Astrocyte (in vitro differentiated cells and primary cell): Measurements from ENCODE around the gene LRRC7. TPM values are rescaled to one million over a fixed set of nuclear protein-coding genes. Genes with fewer than 3 reads are reported as not detected.

ENCODE experiments used
- DNase-seq: peaks from one replicate; pipeline ENCODE4 v3.0.0-alpha.2; 2010; ENCODE audit warnings: low read depth
- FAIRE-seq: peaks from 2 replicates; lab custom pipeline; 2011; peaks lifted over from hg19 to GRCh38; lab: Jason Lieb, UNC
- H2AFZ ChIP-seq: 2 replicates; pipeline ENCODE4 v1.6.0; 2012; ENCODE audit warnings: low read depth, low read length, inconsistent platforms
- H3K27ac ChIP-seq: 2 replicates; pipeline ENCODE4 v1.5.1; 2011; ENCODE audit warnings: low read depth, low read length, inconsistent platforms
- H3K27me3 ChIP-seq: 2 replicates; pipeline ENCODE4 v1.6.0; 2011; ENCODE audit warnings: low read length, inconsistent platforms; ENCODE audit not compliant: insufficient read depth
- H3K36me3 ChIP-seq: 2 replicates; pipeline ENCODE4 v1.5.1; 2011; ENCODE audit warnings: low read length, inconsistent platforms; ENCODE audit not compliant: insufficient read depth
- H3K4me1 ChIP-seq: 2 replicates; pipeline ENCODE4 v1.5.1; 2011; ENCODE audit warnings: low read length, inconsistent platforms; ENCODE audit not compliant: insufficient read depth
- H3K4me2 ChIP-seq: 2 replicates; pipeline ENCODE4 v1.6.0; 2012; ENCODE audit warnings: low read length, inconsistent platforms
- H3K4me3 ChIP-seq: 2 replicates; pipeline ENCODE4 v1.5.1; 2011; ENCODE audit warnings: low read depth, mild to moderate bottlenecking, low read length, inconsistent platforms; ENCODE audit not compliant: insufficient read depth
- H3K79me2 ChIP-seq: 2 replicates; pipeline ENCODE4 v1.6.0; 2012; ENCODE audit warnings: mild to moderate bottlenecking, low read length, inconsistent platforms; ENCODE audit not compliant: insufficient read depth
- H3K9ac ChIP-seq: 2 replicates; pipeline ENCODE4 v1.6.0; 2012; ENCODE audit warnings: mild to moderate bottlenecking, low read length, inconsistent platforms
- H3K9me3 ChIP-seq: 2 replicates; pipeline ENCODE4 v1.5.1; 2012; ENCODE audit warnings: low read depth, mild to moderate bottlenecking, low read length, inconsistent platforms; ENCODE audit not compliant: insufficient read depth
- H4K20me1 ChIP-seq: 2 replicates; pipeline ENCODE4 v1.6.0; 2012; ENCODE audit warnings: low read length, inconsistent platforms; ENCODE audit not compliant: insufficient read depth
- H3K27ac Mint-ChIP-seq: one replicate; pipeline ENCODE4 v1.8.0; 2021; ENCODE audit warnings: mild to moderate bottlenecking, mixed read lengths; ENCODE audit not compliant: unreplicated experiment
- H3K27me3 Mint-ChIP-seq: one replicate; pipeline ENCODE4 v1.8.0; 2021; ENCODE audit warnings: low read depth, mixed read lengths; ENCODE audit not compliant: unreplicated experiment
- H3K36me3 Mint-ChIP-seq: one replicate; pipeline ENCODE4 v1.8.0; 2021; ENCODE audit warnings: low read depth, mixed read lengths; ENCODE audit not compliant: unreplicated experiment
- H3K4me1 Mint-ChIP-seq: one replicate; pipeline ENCODE4 v1.8.0; 2021; ENCODE audit warnings: low read depth, mixed read lengths; ENCODE audit not compliant: unreplicated experiment
- H3K4me3 Mint-ChIP-seq: one replicate; pipeline ENCODE4 v1.8.0; 2021; ENCODE audit warnings: mild to moderate bottlenecking, moderate library complexity, mixed read lengths; ENCODE audit not compliant: unreplicated experiment
- H3K9me3 Mint-ChIP-seq: one replicate; pipeline ENCODE4 v1.8.0; 2021; ENCODE audit warnings: mild to moderate bottlenecking, mixed read lengths; ENCODE audit not compliant: unreplicated experiment
- EZH2 ChIP-seq: IDR thresholded peaks from 2 replicates; pipeline ENCODE4 v1.6.1; 2012; ENCODE audit warnings: mild to moderate bottlenecking, low read length, inconsistent platforms; ENCODE audit not compliant: insufficient read depth
- total RNA-seq: library from RNA; stranded (reverse); gene quantifications from 2 replicates; pipeline ENCODE4 v1.2.1, GENCODE V29; 2021
- TF ChIP-seq, protein P1 (sequence below): IDR thresholded peaks from 2 replicates; pipeline ENCODE4 v1.5.1; 2011; ENCODE audit warnings: low read depth, mild to moderate bottlenecking, inconsistent platforms, low read length, moderate library complexity; ENCODE audit not compliant: insufficient read depth

The LRRC7 gene
- total RNA-seq, 1 donor from 2014 or later = 0.27 TPM

DNA sequence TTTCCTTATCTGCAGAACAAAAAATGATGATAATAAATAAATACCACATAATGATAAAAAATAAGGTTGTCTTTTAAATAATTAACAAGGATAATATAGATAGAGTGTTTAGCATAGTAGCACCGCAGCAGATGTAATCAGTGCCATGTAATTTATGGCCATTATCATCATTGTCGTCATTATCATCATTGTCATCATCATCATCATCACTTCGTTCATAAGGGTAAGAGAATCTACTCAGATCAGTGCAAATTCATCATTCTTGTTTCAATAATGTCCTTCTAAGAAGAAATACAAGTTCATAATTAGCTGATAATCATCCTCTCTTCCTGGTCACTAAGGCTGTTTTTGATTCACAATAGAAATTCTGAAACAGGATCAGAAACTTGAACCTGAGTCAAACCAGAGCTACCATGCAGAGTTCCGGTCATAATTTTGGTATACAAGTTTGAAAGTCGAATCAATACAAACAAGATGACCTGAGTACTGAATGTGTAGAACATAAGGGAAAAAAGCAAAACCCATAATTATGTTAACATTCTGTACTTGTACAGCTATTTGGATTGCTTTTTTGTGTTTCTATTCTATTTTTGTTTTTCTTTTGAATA is 465.6 kb downstream of the LRRC7 start:
- no peaks in the 10 kb centered on the region for H3K36me3 ChIP-seq
- H3K9me3 ChIP-seq = no peaks in the 10 kb centered on the region
- no peak overlapping the region for H3K4me3 Mint-ChIP-seq
- no peak for TF ChIP-seq EZH2
- TF ChIP-seq, protein P1, sequence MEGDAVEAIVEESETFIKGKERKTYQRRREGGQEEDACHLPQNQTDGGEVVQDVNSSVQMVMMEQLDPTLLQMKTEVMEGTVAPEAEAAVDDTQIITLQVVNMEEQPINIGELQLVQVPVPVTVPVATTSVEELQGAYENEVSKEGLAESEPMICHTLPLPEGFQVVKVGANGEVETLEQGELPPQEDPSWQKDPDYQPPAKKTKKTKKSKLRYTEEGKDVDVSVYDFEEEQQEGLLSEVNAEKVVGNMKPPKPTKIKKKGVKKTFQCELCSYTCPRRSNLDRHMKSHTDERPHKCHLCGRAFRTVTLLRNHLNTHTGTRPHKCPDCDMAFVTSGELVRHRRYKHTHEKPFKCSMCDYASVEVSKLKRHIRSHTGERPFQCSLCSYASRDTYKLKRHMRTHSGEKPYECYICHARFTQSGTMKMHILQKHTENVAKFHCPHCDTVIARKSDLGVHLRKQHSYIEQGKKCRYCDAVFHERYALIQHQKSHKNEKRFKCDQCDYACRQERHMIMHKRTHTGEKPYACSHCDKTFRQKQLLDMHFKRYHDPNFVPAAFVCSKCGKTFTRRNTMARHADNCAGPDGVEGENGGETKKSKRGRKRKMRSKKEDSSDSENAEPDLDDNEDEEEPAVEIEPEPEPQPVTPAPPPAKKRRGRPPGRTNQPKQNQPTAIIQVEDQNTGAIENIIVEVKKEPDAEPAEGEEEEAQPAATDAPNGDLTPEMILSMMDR = no peak
- no peak for DNase-seq
- peaks cover 8% of the 10 kb centered on the region for H3K4me1 Mint-ChIP-seq
- no peak overlapping the region for H3K27ac Mint-ChIP-seq
- H2AFZ ChIP-seq = no peak overlapping the region
- H3K9me3 Mint-ChIP-seq = peaks cover 3% of the 10 kb centered on the region
- no peaks in the 10 kb centered on the region for H3K27me3 ChIP-seq
- no peak for FAIRE-seq
- no peaks in the 10 kb centered on the region for H3K27me3 Mint-ChIP-seq
- H3K4me1 ChIP-seq = no peaks in the 10 kb centered on the region
- H3K36me3 Mint-ChIP-seq = peaks cover 2% of the 10 kb centered on the region
- no peaks in the 10 kb centered on the region for H4K20me1 ChIP-seq
- H3K27ac ChIP-seq = no peak overlapping the region
- no peak overlapping the region for H3K4me2 ChIP-seq
- H3K9ac ChIP-seq = no peak overlapping the region
- H3K4me3 ChIP-seq = no peak overlapping the region
- H3K79me2 ChIP-seq = no peaks in the 10 kb centered on the region

DNA sequence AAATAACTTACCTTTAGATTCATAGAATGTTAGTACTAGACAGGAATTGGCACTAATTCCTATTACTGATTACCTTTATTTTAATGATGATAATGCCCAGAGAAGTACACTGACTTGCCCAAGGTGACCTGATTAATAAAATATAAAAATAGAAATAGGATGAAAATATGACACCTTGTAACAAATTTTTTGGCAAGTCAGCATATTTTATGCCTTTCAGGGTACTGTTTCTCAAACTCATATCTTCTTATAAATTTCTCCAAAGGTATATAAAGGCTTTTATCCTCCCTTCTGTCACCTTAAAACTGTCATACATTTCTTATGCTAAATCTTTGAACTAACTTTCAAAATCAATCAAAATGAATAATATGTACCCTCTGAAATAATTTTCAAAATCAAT is 466.2 kb downstream of the LRRC7 start:
- no peak overlapping the region for H3K4me2 ChIP-seq
- H3K9me3 ChIP-seq = no peaks in the 10 kb centered on the region
- H2AFZ ChIP-seq = no peak overlapping the region
- H3K27me3 ChIP-seq = no peaks in the 10 kb centered on the region
- Mint-ChIP-seq H3K27me3 (no peaks in the 10 kb centered on the region), H3K4me1 (peaks cover 8% of the 10 kb centered on the region), H3K27ac (no peak overlapping the region), H3K4me3 (no peak overlapping the region), H3K36me3 (peaks cover 2% of the 10 kb centered on the region), H3K9me3 (peaks cover 4% of the 10 kb centered on the region)
- no peaks in the 10 kb centered on the region for H3K79me2 ChIP-seq
- no peaks in the 10 kb centered on the region for H4K20me1 ChIP-seq
- no peak overlapping the region for H3K9ac ChIP-seq
- TF ChIP-seq, protein P1 = no peak
- TF ChIP-seq EZH2 = no peak
- no peaks in the 10 kb centered on the region for H3K4me1 ChIP-seq
- FAIRE-seq (no peak), DNase-seq (no peak)
- H3K4me3 ChIP-seq = no peak overlapping the region
- H3K27ac ChIP-seq = no peak overlapping the region
- H3K36me3 ChIP-seq = no peaks in the 10 kb centered on the region

DNA sequence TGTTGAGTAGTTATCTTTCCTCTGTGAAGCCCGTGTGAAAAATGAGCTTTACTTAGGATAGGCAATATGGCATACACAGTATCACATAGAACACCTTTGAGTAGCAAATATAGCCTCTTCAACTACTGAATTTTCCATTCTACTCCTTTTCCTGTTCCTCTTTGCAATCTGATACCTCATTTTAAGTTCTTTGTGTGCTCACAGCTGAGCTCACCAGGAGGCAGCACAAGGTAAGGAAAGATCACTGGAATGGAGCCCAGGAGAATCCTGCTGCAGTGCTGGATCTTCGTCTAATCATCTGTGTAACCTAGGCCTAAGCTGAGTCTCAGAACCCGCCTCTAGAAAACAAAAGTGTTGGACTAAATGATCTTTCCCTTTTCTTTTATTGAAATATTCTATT is 466.7 kb downstream of the LRRC7 start:
- TF ChIP-seq, protein P1 = peak; percentile 55
- no peak for TF ChIP-seq EZH2
- Histone ChIP-seq H3K9ac (no peak overlapping the region), H4K20me1 (no peaks in the 10 kb centered on the region), H3K9me3 (no peaks in the 10 kb centered on the region), H3K36me3 (no peaks in the 10 kb centered on the region), H3K27ac (no peak overlapping the region), H3K79me2 (no peaks in the 10 kb centered on the region), H2AFZ (no peak overlapping the region), H3K4me1 (no peaks in the 10 kb centered on the region), H3K27me3 (no peaks in the 10 kb centered on the region), H3K4me2 (no peak overlapping the region), H3K4me3 (no peak overlapping the region)
- H3K4me1 Mint-ChIP-seq = peaks cover 9% of the 10 kb centered on the region
- no peak overlapping the region for H3K27ac Mint-ChIP-seq
- no peak for FAIRE-seq
- peak; percentile 51 for DNase-seq
- no peak overlapping the region for H3K4me3 Mint-ChIP-seq
- peaks cover 4% of the 10 kb centered on the region for H3K9me3 Mint-ChIP-seq
- peaks cover 2% of the 10 kb centered on the region for H3K36me3 Mint-ChIP-seq
- H3K27me3 Mint-ChIP-seq = no peaks in the 10 kb centered on the region
